ENCODE data around the gene ZFP69B.

The ZFP69B gene

GRCh38 chr1:40449684-40450494 is at the start of gene ZFP69B:
ZFP69B (plus strand) TSS chr1:40450476; CDS start chr1:40450962, 486 bp downstream.
- no peak for FAIRE-seq

GRCh38 chr1:40401473-40402201 is 48.6 kb upstream of the ZFP69B start:
- FAIRE-seq = no peak

- FAIRE-seq = peak; percentile 89
These were observed 45.4 kb upstream of the ZFP69B start for GRCh38 chr1:40404670-40405462.

GRCh38 chr1:40405812-40406211 is 44.5 kb upstream of the ZFP69B start:
- FAIRE-seq = no peak

GRCh38 chr1:40407453-40407852 is 42.8 kb upstream of the ZFP69B start:
- peak; percentile 89 for FAIRE-seq

- FAIRE-seq = no peak
These were observed 40.8 kb upstream of the ZFP69B start for GRCh38 chr1:40409467-40409866.

- FAIRE-seq = no peak
These were observed 39.0 kb upstream of the ZFP69B start for GRCh38 chr1:40411294-40411693.

GRCh38 chr1:40411843-40412242 is 38.4 kb upstream of the ZFP69B start:
- no peak for FAIRE-seq

- FAIRE-seq = no peak
These were observed 36.6 kb upstream of the ZFP69B start for GRCh38 chr1:40413527-40414252.

- no peak for FAIRE-seq
These were observed 35.9 kb upstream of the ZFP69B start for GRCh38 chr1:40414331-40414730.

GRCh38 chr1:40416709-40417108 is 33.6 kb upstream of the ZFP69B start:
- FAIRE-seq = no peak

GRCh38 chr1:40421431-40422384 is 28.6 kb upstream of the ZFP69B start:
- no peak for FAIRE-seq

GRCh38 chr1:40422630-40423263 is 27.5 kb upstream of the ZFP69B start:
- FAIRE-seq = no peak

- no peak for FAIRE-seq
These were observed 27.0 kb upstream of the ZFP69B start for GRCh38 chr1:40423264-40423642.

GRCh38 chr1:40423951-40424618 is 26.2 kb upstream of the ZFP69B start:
- no peak for FAIRE-seq

GRCh38 chr1:40425198-40425597 is 25.1 kb upstream of the ZFP69B start:
- FAIRE-seq = no peak

GRCh38 chr1:40431385-40431784 is 18.9 kb upstream of the ZFP69B start:
- no peak for FAIRE-seq

- no peak for FAIRE-seq
These were observed 17.5 kb upstream of the ZFP69B start for GRCh38 chr1:40432644-40433390.

GRCh38 chr1:40435471-40435870 is 14.8 kb upstream of the ZFP69B start:
- FAIRE-seq = no peak

GRCh38 chr1:40435876-40436275 is 14.4 kb upstream of the ZFP69B start:
- FAIRE-seq = no peak

All from endometrium (tissue), 2 donors.